ENCODE results near the gene DNAJB12.

GRCh38 chr10:72348282-72348681 is 6.4 kb downstream of the DNAJB12 start:
- no peak for TF ChIP-seq POLR2A (IDR thresholded peaks at IDR 0.05)
- TF ChIP-seq, protein P1, sequence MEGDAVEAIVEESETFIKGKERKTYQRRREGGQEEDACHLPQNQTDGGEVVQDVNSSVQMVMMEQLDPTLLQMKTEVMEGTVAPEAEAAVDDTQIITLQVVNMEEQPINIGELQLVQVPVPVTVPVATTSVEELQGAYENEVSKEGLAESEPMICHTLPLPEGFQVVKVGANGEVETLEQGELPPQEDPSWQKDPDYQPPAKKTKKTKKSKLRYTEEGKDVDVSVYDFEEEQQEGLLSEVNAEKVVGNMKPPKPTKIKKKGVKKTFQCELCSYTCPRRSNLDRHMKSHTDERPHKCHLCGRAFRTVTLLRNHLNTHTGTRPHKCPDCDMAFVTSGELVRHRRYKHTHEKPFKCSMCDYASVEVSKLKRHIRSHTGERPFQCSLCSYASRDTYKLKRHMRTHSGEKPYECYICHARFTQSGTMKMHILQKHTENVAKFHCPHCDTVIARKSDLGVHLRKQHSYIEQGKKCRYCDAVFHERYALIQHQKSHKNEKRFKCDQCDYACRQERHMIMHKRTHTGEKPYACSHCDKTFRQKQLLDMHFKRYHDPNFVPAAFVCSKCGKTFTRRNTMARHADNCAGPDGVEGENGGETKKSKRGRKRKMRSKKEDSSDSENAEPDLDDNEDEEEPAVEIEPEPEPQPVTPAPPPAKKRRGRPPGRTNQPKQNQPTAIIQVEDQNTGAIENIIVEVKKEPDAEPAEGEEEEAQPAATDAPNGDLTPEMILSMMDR (IDR thresholded peaks at IDR 0.05), result no peak

Measured in testis (tissue), 2 donors.